A549 (cell line): ENCODE results near the gene PGM2L1. TPM values are rescaled to one million over a fixed set of nuclear protein-coding genes. Genes with fewer than 3 reads are reported as not detected.
A peak's percentile ranks its signal among the peaks of the same experiment; 100 is the strongest.

Experiments
- ATAC-seq, 2 experiments: fragments of 200-7000 bp in 1 of 2; fragments of >200 bp in 1 of 2; cut with Nextera tagmentation in 1 of 2; cut with Tn5 transposase in 1 of 2; 3 replicates each; pipeline versions ENCODE4 v1.8.0 to v1.9.1; 2018 to 2020; ENCODE audit warnings: mild to moderate bottlenecking in 1 of 2, moderate library complexity in 1 of 2
- CTCF ChIA-PET: fragments of 300-600 bp; sonication (Branson Sonifier 250); formaldehyde crosslinking; extraction: SDS; loops from one replicate; lab custom pipeline; 2021; ENCODE audit warnings: antibody characterized with exemption, inconsistent platforms; lab: Yijun Ruan, JAX
- POLR2A ChIA-PET: fragments of 350-600 bp; formaldehyde crosslinking; extraction: SDS; loops from one replicate; lab custom pipeline; 2021; ENCODE audit warnings: antibody characterized with exemption, inconsistent platforms; lab: Yijun Ruan, JAX
- DNase-seq, 2 experiments: peaks; one replicate each; pipeline versions ENCODE4 v3.0.0 to v3.0.0-alpha.2; 2011 to 2016; ENCODE audit warnings: low read depth in 1 of 2, low spot score in 1 of 2
- FAIRE-seq: peaks from 2 replicates; lab custom pipeline; 2011; peaks lifted over from hg19 to GRCh38; lab: Jason Lieb, UNC
- H3K27ac ChIP-seq, 2 experiments: fragments of >200 bp; sonication (Bioruptor Twin); formaldehyde crosslinking; 3 replicates each; pipeline ENCODE4 v1.5.1; 2016 to 2017
- H3K4me1 ChIP-seq: fragments of >200 bp; sonication (Bioruptor Twin); formaldehyde crosslinking; 3 replicates; pipeline ENCODE4 v1.6.1; 2016
- H3K4me2 ChIP-seq: fragments of >200 bp; sonication (Bioruptor Twin); formaldehyde crosslinking; 3 replicates; pipeline ENCODE4 v1.6.1; 2016
- H3K4me3 ChIP-seq: fragments of >200 bp; sonication (Bioruptor Twin); formaldehyde crosslinking; 3 replicates; pipeline ENCODE4 v1.5.1; 2016
- H3K9me3 ChIP-seq: fragments of >200 bp; sonication (Bioruptor Twin); formaldehyde crosslinking; 3 replicates; pipeline ENCODE4 v1.6.1; 2016
- BCL3 ChIP-seq: fragments of >200 bp; sonication (Bioruptor Twin); formaldehyde crosslinking; IDR thresholded peaks from 3 replicates; pipeline ENCODE4 v1.6.1; 2016
- CEBPB ChIP-seq, 2 experiments: fragments of >200 bp in 1 of 2; sonication (Bioruptor Twin) in 1 of 2; formaldehyde crosslinking in 1 of 2; IDR thresholded peaks; 2 replicates each; pipeline ENCODE4 v1.6.1; 2012 to 2016
- CTCF ChIP-seq: fragments of >200 bp; sonication (Bioruptor Twin); formaldehyde crosslinking; IDR thresholded peaks from 3 replicates; pipeline ENCODE4 v1.5.1; 2016
- EHMT2 ChIP-seq: fragments of 200-600 bp; sonication (generic); IDR thresholded peaks from 2 replicates; pipeline ENCODE4 v1.6.1; 2016; ENCODE audit warnings: antibody characterized with exemption, low read depth, mild to moderate bottlenecking, moderate library complexity
- ELK1 ChIP-seq: fragments of 150-350 bp; IDR thresholded peaks from 2 replicates; pipeline ENCODE4 v1.6.1; 2014; ENCODE audit warnings: low read depth, mild to moderate bottlenecking, low read length
- ESRRA ChIP-seq: fragments of 150-350 bp; IDR thresholded peaks from 2 replicates; pipeline ENCODE4 v1.6.1; 2014; ENCODE audit warnings: mild to moderate bottlenecking, low read length, borderline replicate concordance
- HOXB13 ChIP-seq: fragments of 250-450 bp; sonication (Bioruptor Pico); IDR thresholded peaks from 2 replicates; pipeline ENCODE4 v1.5.0; 2020; ENCODE audit warnings: low read depth, mild to moderate bottlenecking, moderate library complexity
- JUNB ChIP-seq: fragments of >200 bp; sonication (Bioruptor Twin); formaldehyde crosslinking; IDR thresholded peaks from 2 replicates; pipeline ENCODE4 v1.6.1; 2016
- MAX ChIP-seq: IDR thresholded peaks from 2 replicates; pipeline ENCODE4 v1.6.1; 2012
- MAZ ChIP-seq: fragments of 150-350 bp; IDR thresholded peaks from 2 replicates; pipeline ENCODE4 v1.6.1; 2014; ENCODE audit warnings: antibody characterized with exemption, low read depth, low read length, borderline replicate concordance
- MYC ChIP-seq: IDR thresholded peaks from 2 replicates; pipeline ENCODE4 v1.6.1; 2012; ENCODE audit warnings: mild to moderate bottlenecking, inconsistent platforms, low read length, improper control_type of control experiment, borderline replicate concordance
- NPAS2 ChIP-seq: fragments of 250-450 bp; sonication (Bioruptor Pico); IDR thresholded peaks from 2 replicates; pipeline ENCODE4 v1.8.0; 2022; ENCODE audit warnings: mild to moderate bottlenecking, moderate library complexity, borderline replicate concordance
- NR3C1 ChIP-seq: fragments of >200 bp; sonication (Bioruptor Twin); formaldehyde crosslinking; IDR thresholded peaks from 3 replicates; pipeline ENCODE4 v1.6.1; 2017
- PHF8 ChIP-seq: fragments of 200-600 bp; sonication (generic); IDR thresholded peaks from 2 replicates; pipeline ENCODE4 v1.6.1; 2016; ENCODE audit warnings: low read depth, mild to moderate bottlenecking, antibody characterized with exemption, moderate library complexity, borderline replicate concordance
- POLR2A ChIP-seq: IDR thresholded peaks from 2 replicates; pipeline ENCODE4 v1.6.1; 2012; ENCODE audit warnings: mild to moderate bottlenecking, low read length
- RAD21 ChIP-seq, 2 experiments: fragments of >200 bp in 1 of 2; sonication (Bioruptor Twin) in 1 of 2; formaldehyde crosslinking in 1 of 2; IDR thresholded peaks in 1 of 2; conservative IDR thresholded peaks in 1 of 2; 2 replicates in 1 of 2; 3 replicates in 1 of 2; pipeline ENCODE4 v1.6.1; 2012 to 2018; ENCODE audit warnings: inconsistent platforms in 1 of 2
- SMC3 ChIP-seq: fragments of >200 bp; sonication (Bioruptor Twin); formaldehyde crosslinking; IDR thresholded peaks from 3 replicates; pipeline ENCODE4 v1.6.1; 2018; ENCODE audit warnings: inconsistent platforms
- SREBF2 ChIP-seq: fragments of 450-650 bp; IDR thresholded peaks from 2 replicates; pipeline ENCODE4 v1.6.1; 2014; ENCODE audit warnings: mild to moderate bottlenecking, moderate library complexity
- TP53 ChIP-seq: fragments of 250-450 bp; sonication (Bioruptor Pico); IDR thresholded peaks from 2 replicates; pipeline ENCODE4 v1.5.0; 2021; ENCODE audit warnings: mild to moderate bottlenecking, moderate library complexity
- ZNF302 ChIP-seq: fragments of 250-450 bp; sonication (Bioruptor Pico); IDR thresholded peaks from 2 replicates; pipeline ENCODE4 v1.9.0; 2021; ENCODE audit warnings: inconsistent platforms, mild to moderate bottlenecking, moderate library complexity
- WGBS: methylation state at CpG from one replicate; pipeline ENCODE4 v1.1.6; 2017; ENCODE audit errors: missing lambda C conversion rate; 5-methylcytosine and 5-hydroxymethylcytosine counted together
- polyA plus RNA-seq, 4 experiments: library from polyadenylated mRNA; depleted of rRNA in 3 of 4; stranded (reverse); fragments of >200 nt; fragmentation: RNase III in 1 of 4; extraction: RNeasy Plus Mini Kit Qiagen cat#74134 plus additional on column Dnase treatment in 1 of 4; gene quantifications; 2 replicates in 3 of 4; 3 replicates in 1 of 4; pipeline ENCODE4 v1.2.3, GENCODE V29; 2011 to 2017

Gene PGM2L1
- polyA plus RNA-seq, 2 of the 4 experiments (the other 2 are of a cell fraction) = 21.8 to 23.5 TPM

DNA sequence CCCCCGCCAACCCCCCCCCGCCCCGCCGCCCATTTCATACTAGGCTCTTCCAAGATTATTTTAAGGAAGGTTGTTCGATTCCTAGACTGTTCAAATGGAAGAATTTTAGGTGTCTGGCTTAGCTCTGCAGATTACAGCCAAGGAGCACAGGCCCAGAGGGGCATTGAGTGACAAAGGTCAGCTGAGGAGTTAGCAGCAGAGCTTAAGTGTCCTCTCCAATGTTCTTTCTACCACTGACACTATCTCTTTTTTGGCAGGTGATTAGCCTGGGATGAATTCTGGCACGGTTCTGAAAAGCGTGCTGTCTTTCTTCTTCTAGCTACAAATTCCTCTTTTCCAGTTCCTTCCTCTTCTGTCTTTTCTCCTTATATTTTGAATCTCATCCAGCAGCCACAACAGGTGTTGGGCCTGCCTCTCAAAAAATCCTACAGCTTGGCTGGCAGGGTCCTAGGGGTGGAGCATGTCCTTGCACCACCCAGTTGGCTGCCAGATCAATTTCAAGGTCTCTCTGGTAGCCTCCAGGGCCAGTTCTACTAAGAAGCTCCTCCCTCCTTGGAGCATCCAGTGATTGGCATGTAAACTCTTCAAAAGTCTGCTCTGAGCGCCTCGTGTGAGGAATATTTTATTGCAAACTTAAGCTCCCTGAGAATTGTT is 46.1 kb upstream of the PGM2L1 start:
- FAIRE-seq = no peak
- ChIA-PET CTCF (interaction anchor here (0.8 to 19.2 kb wide), 18 partner anchors 9 to 482 kb away, joined by 3 to 331 read pairs (median 4); partner anchors contain the start of genes C2CD3, LIPT2, PGM2L1 and PPME1), POLR2A (interaction anchor here (0.6 kb wide), 1 partner anchor 126 kb away, joined by 7 read pairs; no protein-coding TSS in a partner anchor)
- peak overlapping the region; percentile 0 to 71; a peak in 3 of 6 replicates for H3K27ac ChIP-seq
- TF ChIP-seq SMC3 (no peak), HOXB13 (CRISPR knock-in tag) (no peak), ELK1 (no peak), MAZ (no peak)
- H3K4me2 ChIP-seq = no peak overlapping the region
- peaks cover 28% of the 10 kb centered on the region for H3K4me1 ChIP-seq
- no peak for ATAC-seq
- H3K9me3 ChIP-seq = peaks cover 11% of the 10 kb centered on the region; the same call in 1 of the 3 replicates
- no peak overlapping the region for H3K4me3 ChIP-seq
- 79% methylated on average over 5 of the region's 9 CpGs for WGBS
- DNase-seq = no peak

DNA sequence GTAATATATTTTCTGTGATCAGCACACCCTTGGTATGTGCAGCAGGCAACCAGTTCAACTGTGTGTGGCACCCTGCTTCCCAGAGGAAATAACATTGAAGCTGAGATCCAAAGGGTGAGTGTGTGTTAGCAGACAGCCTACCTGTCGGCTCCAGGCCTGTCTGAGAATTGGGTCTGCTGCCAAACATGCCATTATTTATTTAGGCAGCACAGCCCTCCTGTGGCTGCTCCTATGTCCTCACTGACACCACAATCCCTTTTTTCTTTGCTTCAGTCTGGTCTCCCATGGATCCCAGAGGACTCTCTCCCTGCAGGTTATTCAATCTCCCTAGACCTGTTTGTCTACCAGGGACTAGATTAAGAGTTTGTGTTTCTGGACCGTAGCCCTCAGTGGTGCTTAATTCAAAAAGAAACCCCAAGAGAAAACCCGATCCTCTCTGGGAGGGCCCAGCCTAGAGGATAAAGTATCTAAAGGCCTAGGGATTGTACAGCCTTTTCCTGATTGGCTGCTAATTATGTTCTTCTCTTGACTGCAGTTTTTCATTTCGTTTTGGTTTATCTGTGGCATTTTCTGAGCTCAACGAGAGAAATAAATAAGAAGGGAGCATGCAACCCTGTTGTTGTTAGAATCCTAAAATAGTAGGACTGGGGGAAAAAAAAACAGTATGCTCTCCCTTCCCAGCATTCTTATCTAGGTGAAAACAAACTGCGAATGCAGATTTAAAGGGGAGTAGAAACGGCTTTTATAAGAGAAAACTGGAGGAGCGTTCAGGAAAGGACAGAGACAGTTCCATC is 45.0 kb upstream of the PGM2L1 start:
- TF ChIP-seq RAD21 (conservative IDR thresholded peaks at IDR 0.05 in 1 of 2, IDR thresholded peaks at IDR 0.05 in 1 of 2) = peak; percentile 84 to 88
- peak; percentile 90 for TF ChIP-seq SMC3
- TF ChIP-seq CTCF = peak; percentile 69
- no peak for TF ChIP-seq TP53
- WGBS = 51% methylated on average over 8 of the region's 8 CpGs
- peaks cover 11% of the 10 kb centered on the region; the same call in 1 of the 3 replicates for H3K9me3 ChIP-seq
- H3K4me3 ChIP-seq = no peak overlapping the region
- H3K4me1 ChIP-seq = peaks cover 20% of the 10 kb centered on the region
- ATAC-seq (peak; percentile 89 to 95), FAIRE-seq (no peak), DNase-seq (peak; percentile 44 to 74)
- H3K4me2 ChIP-seq = peak overlapping the region; percentile 60
- H3K27ac ChIP-seq = peak overlapping the region; percentile 62 to 71
- CTCF ChIA-PET = interaction anchor here (0.7 to 19.2 kb wide), 17 partner anchors 8 to 273 kb away, joined by 3 to 331 read pairs (median 4); partner anchors contain the start of genes C2CD3, PGM2L1 and PPME1
- POLR2A ChIA-PET = interaction anchor here (0.6 to 1.1 kb wide), 2 partner anchors 127 to 187 kb away, joined by 3 to 7 read pairs; no protein-coding TSS in a partner anchor

DNA sequence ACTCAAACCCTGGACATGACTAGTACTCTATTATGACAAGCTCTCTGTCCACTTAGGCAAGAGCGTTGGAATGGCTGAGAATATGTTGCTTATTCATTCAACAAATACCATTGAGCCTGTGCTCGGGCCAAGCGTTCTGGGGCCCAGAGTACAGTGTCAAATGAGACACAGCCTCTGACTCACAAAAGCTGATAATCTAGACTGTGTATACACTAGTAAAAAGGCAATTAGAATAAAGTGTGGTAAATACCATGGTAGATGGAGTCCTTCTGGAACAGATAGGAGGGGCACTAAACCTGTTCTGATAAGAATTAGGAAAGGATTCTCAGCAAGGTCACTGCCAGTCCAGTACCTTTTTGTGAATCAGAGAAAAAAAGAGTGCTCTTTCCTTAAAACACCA is 44.4 kb upstream of the PGM2L1 start:
- FAIRE-seq = no peak

DNA sequence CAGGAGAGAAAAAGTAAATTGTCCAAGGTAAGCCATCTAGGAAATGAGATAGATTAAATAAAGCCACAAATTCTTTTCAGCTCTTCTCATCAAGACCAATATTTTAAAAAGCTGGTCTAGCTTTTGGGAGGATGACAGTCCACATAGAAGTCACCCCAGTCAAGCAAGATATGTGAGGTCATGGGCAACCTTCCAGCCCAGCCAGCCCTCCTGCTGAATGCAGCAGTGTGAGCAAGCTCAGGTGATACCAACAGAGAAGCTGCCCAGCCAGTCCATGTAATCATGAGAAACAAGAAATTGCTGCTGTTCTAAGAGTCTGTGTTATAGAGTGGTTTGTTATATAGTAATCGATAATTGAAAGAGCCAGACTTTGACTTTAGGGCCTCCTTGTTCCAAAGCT is 40.4 kb upstream of the PGM2L1 start:
- H3K9me3 ChIP-seq = peaks cover 11% of the 10 kb centered on the region; the same call in 1 of the 3 replicates
- no peak overlapping the region for H3K4me2 ChIP-seq
- FAIRE-seq (no peak), ATAC-seq (no peak), DNase-seq (no peak)
- no peak overlapping the region for H3K4me3 ChIP-seq
- no peak overlapping the region for H3K27ac ChIP-seq
- POLR2A ChIA-PET = no interaction called here
- H3K4me1 ChIP-seq = peaks cover 37% of the 10 kb centered on the region
- CTCF ChIA-PET = interaction anchor here (1.3 to 19.2 kb wide), 7 partner anchors 8 to 182 kb away, joined by 3 to 331 read pairs (median 11); no protein-coding TSS in a partner anchor
- 67% methylated on average over 1 of the region's 1 CpG for WGBS
- TF ChIP-seq CTCF (no peak), PHF8 (no peak), EHMT2 (no peak), ESRRA (no peak), BCL3 (no peak), SREBF2 (no peak), NR3C1 (no peak), CEBPB (IDR thresholded peaks at IDR 0.05) (no peak), MAX (no peak), MYC (no peak), POLR2A (no peak), NPAS2 (CRISPR knock-in tag) (no peak)

More for the DNA sequence above, 44.4 kb upstream of the PGM2L1 start:
- H3K4me2 ChIP-seq = peak overlapping the region; percentile 60
- 2% methylated on average over 3 of the region's 3 CpGs for WGBS
- CTCF ChIA-PET = interaction anchor here (0.5 to 19.2 kb wide), 14 partner anchors 7 to 196 kb away, joined by 3 to 331 read pairs (median 4); no protein-coding TSS in a partner anchor
- ATAC-seq (peak; percentile 80 to 86; a peak in 5 of 6 replicates), DNase-seq (peak in 1 of 2 experiments; percentile 42)
- TF ChIP-seq ZNF302 (CRISPR knock-in tag) = no peak
- TF ChIP-seq JUNB = 0 out of 2 replicates have a peak, but pooled peaks have one; percentile 17
- TF ChIP-seq, all 56 proteins: peak for 1
- Histone ChIP-seq H3K27ac (peak overlapping the region; percentile 62 to 71), H3K4me1 (peaks cover 22% of the 10 kb centered on the region), H3K4me3 (no peak overlapping the region), H3K9me3 (peaks cover 11% of the 10 kb centered on the region; the same call in 1 of the 3 replicates)
- POLR2A ChIA-PET = interaction anchor here (1.1 kb wide), 1 partner anchor 186 kb away, joined by 3 read pairs; no protein-coding TSS in a partner anchor
